Activated B cell treated with CpG ODN at 0.5 μM for 24 hours (primary cell): ENCODE data around the gene TIAL1. TPM values are rescaled to one million over a fixed set of nuclear protein-coding genes. Genes with fewer than 3 reads are reported as not detected.
A peak's percentile ranks its signal among the peaks of the same experiment; 100 is the strongest.

Experiments used
- ATAC-seq: fragments of 200-7000 bp; cut with Tn5 transposase; one replicate; pipeline ENCODE4 v1.10.0; 2021; ENCODE audit warnings: low read depth, mild to moderate bottlenecking, moderate library complexity
- CTCF ChIA-PET: fragments of 350-600 bp; sonication (Branson Sonifier 250); formaldehyde crosslinking; loops from one replicate; lab custom pipeline; 2021; ENCODE audit warnings: antibody characterized with exemption; lab: Charles Lee
- POLR2A ChIA-PET: fragments of 350-600 bp; sonication (Branson Sonifier 250); formaldehyde crosslinking; loops from one replicate; lab custom pipeline; 2021; ENCODE audit warnings: antibody characterized with exemption; lab: Charles Lee
- DNase-seq: peaks from one replicate; pipeline ENCODE4 v3.0.0; 2022
- H3K27ac Mint-ChIP-seq: one replicate; pipeline ENCODE4 v1.8.0; 2020; ENCODE audit warnings: mixed read lengths
- H3K27me3 Mint-ChIP-seq: one replicate; pipeline ENCODE4 v1.8.0; 2021; ENCODE audit warnings: mixed read lengths
- H3K36me3 Mint-ChIP-seq: one replicate; pipeline ENCODE4 v1.8.0; 2021; ENCODE audit warnings: low read depth, mixed read lengths
- H3K4me1 Mint-ChIP-seq: one replicate; pipeline ENCODE4 v1.8.0; 2021; ENCODE audit warnings: mixed read lengths
- H3K4me3 Mint-ChIP-seq: one replicate; pipeline ENCODE4 v1.8.0; 2020; ENCODE audit warnings: mild to moderate bottlenecking, mixed read lengths
- H3K9me3 Mint-ChIP-seq: one replicate; pipeline ENCODE4 v1.8.0; 2020; ENCODE audit warnings: mixed read lengths
- intact Hi-C: fragments of 100-400 bp; cut with micrococcal nuclease; formaldehyde crosslinking; loops from one replicate; pipeline ENCODE4 v1.15.1; 2024
- total RNA-seq: library from RNA; stranded (reverse); gene quantifications from 2 replicates; pipeline ENCODE4 v1.2.3, GENCODE V29; 2022
- TF ChIP-seq, protein P1 (sequence below): fragments of 200-600 bp; IDR thresholded peaks from one replicate; pipeline ENCODE4 v1.8.0; 2022; ENCODE audit warnings: antibody characterized with exemption, mild to moderate bottlenecking

Gene TIAL1, protein sequence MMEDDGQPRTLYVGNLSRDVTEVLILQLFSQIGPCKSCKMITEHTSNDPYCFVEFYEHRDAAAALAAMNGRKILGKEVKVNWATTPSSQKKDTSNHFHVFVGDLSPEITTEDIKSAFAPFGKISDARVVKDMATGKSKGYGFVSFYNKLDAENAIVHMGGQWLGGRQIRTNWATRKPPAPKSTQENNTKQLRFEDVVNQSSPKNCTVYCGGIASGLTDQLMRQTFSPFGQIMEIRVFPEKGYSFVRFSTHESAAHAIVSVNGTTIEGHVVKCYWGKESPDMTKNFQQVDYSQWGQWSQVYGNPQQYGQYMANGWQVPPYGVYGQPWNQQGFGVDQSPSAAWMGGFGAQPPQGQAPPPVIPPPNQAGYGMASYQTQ
- total RNA-seq = 142 and 155 TPM in 2 replicates

- ChIA-PET CTCF (no interaction called here), POLR2A (interaction anchor here (0.7 to 3.6 kb wide), 10 partner anchors 9 to 842 kb away, joined by 3 to 19 read pairs (median 4); partner anchors contain the start of genes BAG3, CACUL1, INPP5F and MCMBP)
- peak within 1 kb of the TSS; percentile 97 for H3K27ac Mint-ChIP-seq
- peak within 1 kb of the TSS; percentile 95 for H3K4me3 Mint-ChIP-seq
- H3K4me1 Mint-ChIP-seq = peaks cover 54% of the 10 kb centered on the region
- H3K9me3 Mint-ChIP-seq = no peaks in the 10 kb centered on the region
- intact Hi-C loops = loop anchor here (1.0 to 10.0 kb wide), 16 partner anchors 53 to 1552 kb away; partner anchors contain the start of genes BAG3, DENND10, GRK5 and PRDX3
- no peaks in the 10 kb centered on the region for H3K27me3 Mint-ChIP-seq
- TF ChIP-seq, protein P1, sequence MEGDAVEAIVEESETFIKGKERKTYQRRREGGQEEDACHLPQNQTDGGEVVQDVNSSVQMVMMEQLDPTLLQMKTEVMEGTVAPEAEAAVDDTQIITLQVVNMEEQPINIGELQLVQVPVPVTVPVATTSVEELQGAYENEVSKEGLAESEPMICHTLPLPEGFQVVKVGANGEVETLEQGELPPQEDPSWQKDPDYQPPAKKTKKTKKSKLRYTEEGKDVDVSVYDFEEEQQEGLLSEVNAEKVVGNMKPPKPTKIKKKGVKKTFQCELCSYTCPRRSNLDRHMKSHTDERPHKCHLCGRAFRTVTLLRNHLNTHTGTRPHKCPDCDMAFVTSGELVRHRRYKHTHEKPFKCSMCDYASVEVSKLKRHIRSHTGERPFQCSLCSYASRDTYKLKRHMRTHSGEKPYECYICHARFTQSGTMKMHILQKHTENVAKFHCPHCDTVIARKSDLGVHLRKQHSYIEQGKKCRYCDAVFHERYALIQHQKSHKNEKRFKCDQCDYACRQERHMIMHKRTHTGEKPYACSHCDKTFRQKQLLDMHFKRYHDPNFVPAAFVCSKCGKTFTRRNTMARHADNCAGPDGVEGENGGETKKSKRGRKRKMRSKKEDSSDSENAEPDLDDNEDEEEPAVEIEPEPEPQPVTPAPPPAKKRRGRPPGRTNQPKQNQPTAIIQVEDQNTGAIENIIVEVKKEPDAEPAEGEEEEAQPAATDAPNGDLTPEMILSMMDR = no peak
- DNase-seq = peak; percentile 84
- peak; percentile 84 for ATAC-seq
- H3K36me3 Mint-ChIP-seq = peaks cover 31% of the 10 kb centered on the region
Measured at GRCh38 chr10:119596537-119597404, at the start of gene TIAL1. TSS of gene TIAL1 (minus strand) at chr10:119596964. CDS start at chr10:119596465, 499 bp downstream.

DNA sequence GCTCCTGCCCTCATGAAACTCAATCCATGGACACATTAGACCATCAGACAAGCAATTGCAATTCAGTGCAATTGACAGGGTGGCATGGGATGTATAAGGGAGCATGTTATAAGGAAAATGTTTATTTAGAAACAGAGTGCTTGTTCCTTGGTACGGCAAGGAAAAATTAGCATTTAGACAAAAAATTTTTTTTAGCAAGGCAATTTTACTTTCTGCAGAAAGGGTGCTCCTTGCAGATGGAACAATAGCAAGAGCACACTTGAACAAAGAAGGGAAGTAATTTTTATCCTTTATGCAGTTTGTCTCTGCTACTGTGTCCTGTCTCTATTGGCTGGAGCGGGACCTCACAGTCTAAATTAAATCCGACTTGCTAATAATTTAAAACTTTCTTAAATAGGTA, 48.2 kb upstream of the TIAL1 start:
- Mint-ChIP-seq H3K36me3 (no peaks in the 10 kb centered on the region), H3K27me3 (no peaks in the 10 kb centered on the region), H3K4me3 (no peak overlapping the region), H3K4me1 (no peaks in the 10 kb centered on the region), H3K27ac (no peak overlapping the region), H3K9me3 (no peaks in the 10 kb centered on the region)
- ChIA-PET POLR2A (interaction anchor here (0.6 kb wide), 1 partner anchor 283 kb away, joined by 5 read pairs; no protein-coding TSS in a partner anchor), CTCF (no interaction called here)
- ATAC-seq (no peak), DNase-seq (no peak)
- TF ChIP-seq, protein P1 = no peak
- intact Hi-C loops = no loop called here

GRCh38 chr10:119644205-119644814, 47.5 kb upstream of the TIAL1 start:
- Mint-ChIP-seq H3K4me1 (no peaks in the 10 kb centered on the region), H3K36me3 (no peaks in the 10 kb centered on the region), H3K9me3 (no peaks in the 10 kb centered on the region), H3K27ac (no peak overlapping the region), H3K27me3 (no peaks in the 10 kb centered on the region), H3K4me3 (no peak overlapping the region)
- ChIA-PET POLR2A (no interaction called here), CTCF (no interaction called here)
- TF ChIP-seq, protein P1 = no peak
- no peak for DNase-seq
- intact Hi-C loops = no loop called here
- ATAC-seq = no peak

DNA sequence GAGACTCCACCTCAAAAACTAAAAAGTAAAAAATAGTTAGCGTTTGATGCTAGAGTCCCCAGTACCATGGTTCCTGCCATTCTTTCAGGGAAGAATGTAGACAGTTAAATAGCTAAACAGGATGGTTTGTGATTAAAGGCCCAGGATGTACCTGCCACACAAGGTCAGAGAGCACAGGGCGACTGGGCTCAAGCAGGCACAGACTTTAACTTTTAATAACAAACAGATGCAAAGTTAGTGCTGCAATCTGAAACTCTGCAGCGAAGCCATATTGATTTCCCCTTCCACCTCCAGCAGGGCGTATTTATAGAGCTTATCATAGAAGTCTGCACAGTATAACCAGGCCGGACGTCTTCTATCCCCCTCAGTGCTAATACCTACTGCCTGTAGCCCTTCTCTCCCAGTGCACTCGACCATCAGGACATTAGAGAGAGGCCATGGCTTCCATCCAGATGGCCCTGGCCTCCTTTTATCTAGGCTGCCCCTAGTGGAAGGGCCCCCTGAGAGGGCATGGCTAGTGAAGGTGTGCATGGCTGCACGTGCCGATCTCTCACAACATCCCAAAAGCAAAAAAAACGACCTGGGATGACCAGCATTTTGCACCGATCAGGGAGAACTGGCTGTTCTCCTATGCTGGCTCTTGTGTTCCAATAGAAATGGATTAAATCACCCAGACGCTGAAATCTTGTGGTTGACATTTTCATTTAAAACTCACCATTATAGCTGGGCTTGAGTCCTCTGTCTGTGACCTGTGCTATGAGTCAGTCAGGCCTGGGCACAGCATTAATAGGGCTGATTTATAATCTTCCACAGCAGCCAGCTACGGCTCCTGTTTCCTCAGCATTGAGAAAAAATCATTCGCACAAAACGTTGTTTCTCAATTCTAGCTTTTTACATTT, 46.8 kb upstream of the TIAL1 start:
- no peak for DNase-seq
- Mint-ChIP-seq H3K27ac (no peak overlapping the region), H3K4me3 (no peak overlapping the region), H3K36me3 (no peaks in the 10 kb centered on the region), H3K27me3 (no peaks in the 10 kb centered on the region), H3K9me3 (no peaks in the 10 kb centered on the region), H3K4me1 (no peaks in the 10 kb centered on the region)
- ATAC-seq = no peak
- ChIA-PET POLR2A (no interaction called here), CTCF (no interaction called here)
- intact Hi-C loops = no loop called here
- TF ChIP-seq, protein P1 = no peak
